NCI-H146 treated with DMSO at 0.1 percent for 48 hours (cell line): Measurements from ENCODE around the gene IL17RD.

Source experiments
- DNase-seq: peaks from one replicate; lab custom pipeline; 2025; ENCODE audit not compliant: unreplicated experiment; lab: John Stamatoyannopoulos, UW

IL17RD gene

DNA sequence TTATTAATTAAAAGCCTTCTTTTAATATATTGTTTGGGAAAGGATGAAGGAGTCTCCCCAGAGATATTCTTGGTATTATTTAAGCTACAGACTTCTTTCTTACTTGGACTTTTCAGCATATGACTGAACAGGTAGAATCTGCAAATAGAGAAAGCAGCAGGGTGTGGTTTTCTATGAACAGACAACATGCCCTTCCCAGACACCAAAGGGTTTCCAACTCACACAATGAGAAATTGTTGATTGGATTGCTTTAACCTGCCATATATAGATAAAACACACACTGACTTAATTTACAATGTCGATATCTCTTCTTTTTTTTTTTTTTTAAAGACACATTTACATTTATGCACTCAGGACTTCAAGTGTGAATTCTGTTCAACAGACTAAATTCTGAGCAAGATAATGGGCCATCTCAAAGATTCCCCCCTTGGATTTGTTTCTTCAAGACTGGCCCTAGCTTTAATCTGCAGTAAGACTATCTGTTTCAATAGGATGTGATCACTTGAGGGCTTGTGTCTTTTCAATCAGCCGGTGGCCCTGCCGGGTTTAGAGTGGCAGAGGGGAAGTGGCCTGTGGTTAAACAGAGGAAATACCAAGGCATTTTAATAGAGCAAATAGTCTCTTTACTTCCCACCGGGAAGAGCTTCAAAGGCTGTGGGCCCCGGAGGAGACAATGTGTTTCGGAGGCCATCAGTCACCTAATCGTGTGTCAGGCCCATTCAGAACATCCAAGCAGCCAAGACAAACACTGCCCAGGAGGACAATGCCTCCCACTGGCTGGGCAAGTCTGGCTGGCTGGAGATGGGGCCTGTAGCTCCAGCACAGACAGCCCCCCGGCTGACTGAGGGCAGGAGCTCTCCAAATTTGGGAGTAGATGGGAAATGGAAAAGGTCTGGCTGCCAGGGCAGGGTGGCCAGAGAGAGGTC, 6.1 kb downstream of the IL17RD start:
- peak; percentile 43 for DNase-seq

- no peak for DNase-seq
Observed at GRCh38 chr3:57158325-57158724, 6.8 kb downstream of the IL17RD start.

DNA sequence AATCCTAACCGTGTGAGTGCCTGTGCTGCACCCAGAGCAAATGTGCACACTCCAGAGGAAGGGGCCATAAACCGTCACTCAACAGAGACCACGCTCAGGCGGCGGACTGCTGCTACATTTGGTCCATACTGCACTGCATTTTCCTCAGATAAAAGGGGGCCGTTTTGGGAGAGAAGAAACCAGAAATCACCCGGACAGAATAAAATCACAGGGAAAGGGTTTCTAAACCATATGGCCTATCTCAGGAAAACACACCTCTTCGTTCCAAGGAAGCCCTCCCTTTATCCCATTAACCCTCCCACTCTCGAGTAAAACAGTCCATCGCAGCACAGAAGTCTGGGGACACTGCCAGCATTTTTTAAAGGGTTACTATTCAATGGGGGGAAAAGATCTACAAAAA, 7.6 kb downstream of the IL17RD start:
- DNase-seq, result no peak

- no peak for DNase-seq
Observed at GRCh38 chr3:57155310-57155643, 9.9 kb downstream of the IL17RD start.

- DNase-seq, result no peak
Observed at GRCh38 chr3:57154470-57155309, 10.5 kb downstream of the IL17RD start.

DNA sequence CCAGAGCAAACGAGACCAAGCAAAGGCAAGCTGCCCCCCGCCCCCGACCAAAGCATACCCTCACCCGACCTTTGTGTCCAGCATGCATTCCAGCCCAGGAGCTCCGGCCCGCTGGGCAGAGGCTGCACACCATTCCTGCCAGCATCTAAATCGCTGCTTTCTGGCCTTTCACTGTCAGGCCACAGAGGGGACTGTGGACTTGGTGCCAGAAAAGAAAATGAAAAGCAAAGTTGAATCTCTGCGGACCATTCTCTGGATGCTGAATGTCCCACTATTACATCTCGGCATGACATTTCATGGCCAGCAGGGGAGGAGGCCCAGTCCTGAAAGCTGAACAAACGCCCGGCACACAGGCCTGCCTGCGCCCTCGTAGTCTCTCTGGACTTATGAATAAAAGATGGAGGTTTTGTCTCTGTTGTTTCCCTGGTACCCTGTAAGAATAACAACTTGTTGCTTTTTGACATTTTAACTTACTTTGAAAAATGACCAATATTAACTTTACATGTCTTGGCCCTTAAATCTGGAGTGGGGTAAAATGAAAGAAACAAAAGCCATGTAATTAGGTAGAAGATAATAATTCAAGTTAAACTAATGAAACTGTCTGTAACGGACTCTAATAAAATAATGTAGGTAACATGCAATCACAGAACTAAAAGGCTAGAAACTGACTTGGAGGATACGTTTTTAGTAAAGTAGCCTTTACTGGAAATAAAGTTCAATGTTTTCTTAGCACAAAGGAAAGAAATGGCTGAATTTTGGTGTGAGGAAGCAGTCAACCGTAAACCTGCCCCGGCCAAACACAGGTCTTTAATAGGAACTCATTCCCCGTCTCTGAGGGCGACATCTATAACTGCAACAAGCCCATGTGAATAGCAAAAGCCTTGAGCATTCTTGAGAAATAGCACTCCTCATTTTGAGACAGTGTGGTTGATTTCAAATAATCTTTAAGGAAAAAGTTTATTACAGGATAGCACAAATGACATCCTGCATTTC, 12.7 kb downstream of the IL17RD start:
- no peak for DNase-seq

DNA sequence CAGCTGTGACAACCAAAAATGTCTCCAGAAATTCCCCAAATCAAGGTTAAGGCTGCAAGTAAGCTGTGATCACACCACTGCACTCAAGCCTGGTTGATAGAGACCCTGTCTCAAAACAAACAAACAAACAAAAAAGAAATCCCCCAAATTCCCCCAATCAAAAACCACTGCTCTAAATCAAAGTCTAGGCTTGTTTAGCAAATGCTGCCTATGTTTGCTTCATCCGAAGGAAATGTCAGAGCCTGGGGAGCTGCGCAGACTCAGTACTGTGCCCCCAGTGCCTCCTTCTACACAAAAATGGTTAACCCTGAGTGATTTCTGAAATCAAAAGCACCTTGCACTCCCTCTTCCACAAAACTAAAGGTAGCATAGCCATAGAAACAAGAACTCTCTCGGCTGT, 13.4 kb downstream of the IL17RD start:
- no peak for DNase-seq

GRCh38 chr3:57151021-57151449, 14.1 kb downstream of the IL17RD start:
- DNase-seq, result no peak

GRCh38 chr3:57150113-57150581, 15.0 kb downstream of the IL17RD start:
- DNase-seq, result no peak

GRCh38 chr3:57147071-57147470, 18.1 kb downstream of the IL17RD start:
- DNase-seq, result no peak

DNA sequence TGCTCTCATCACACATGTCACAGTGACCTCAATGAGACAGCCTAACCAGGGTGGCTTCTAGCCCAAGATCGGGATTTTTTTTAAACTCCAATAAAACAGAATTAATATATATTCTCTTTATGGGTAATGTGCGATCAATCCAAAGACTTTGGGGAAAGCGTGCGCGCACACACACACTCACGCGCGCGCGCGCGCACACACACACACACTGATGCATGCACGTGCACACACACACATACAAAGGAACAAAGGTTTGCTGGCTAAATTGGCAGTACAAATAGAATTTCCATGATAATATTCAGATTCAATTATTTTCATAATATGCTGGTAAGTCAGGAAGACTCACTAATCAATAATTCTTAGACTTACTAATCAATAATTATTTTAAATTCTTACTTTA, 19.3 kb downstream of the IL17RD start:
- DNase-seq, result no peak

GRCh38 chr3:57144952-57145351, 20.2 kb downstream of the IL17RD start:
- no peak for DNase-seq

DNA sequence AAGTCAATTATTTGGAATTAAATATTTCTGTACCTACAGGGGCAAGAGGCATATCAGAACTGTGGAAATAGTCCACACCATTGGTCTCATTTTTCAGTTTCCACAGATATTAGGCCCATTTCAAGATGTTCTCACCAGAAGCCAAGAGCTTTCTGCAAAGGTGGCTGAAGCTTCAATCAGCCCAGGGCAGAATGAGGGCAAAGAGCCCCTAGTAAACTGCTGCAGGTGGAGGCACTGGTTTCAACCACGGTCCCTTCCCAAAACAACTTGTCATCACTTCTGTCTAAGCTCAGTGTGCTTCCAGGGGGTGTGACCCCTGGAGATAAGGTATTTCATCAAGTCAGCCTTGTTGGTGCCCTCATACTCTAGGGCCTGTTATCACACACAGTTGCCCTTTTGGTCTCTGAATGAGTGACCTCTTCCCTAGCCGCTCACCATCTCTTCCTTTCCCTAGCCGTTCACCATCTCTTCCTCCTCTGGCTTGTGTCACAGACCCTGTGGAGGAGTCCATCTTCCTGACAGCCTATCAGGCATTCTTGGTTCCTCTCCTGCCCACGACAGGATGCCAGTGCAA, 21.2 kb downstream of the IL17RD start:
- DNase-seq, result no peak

DNA sequence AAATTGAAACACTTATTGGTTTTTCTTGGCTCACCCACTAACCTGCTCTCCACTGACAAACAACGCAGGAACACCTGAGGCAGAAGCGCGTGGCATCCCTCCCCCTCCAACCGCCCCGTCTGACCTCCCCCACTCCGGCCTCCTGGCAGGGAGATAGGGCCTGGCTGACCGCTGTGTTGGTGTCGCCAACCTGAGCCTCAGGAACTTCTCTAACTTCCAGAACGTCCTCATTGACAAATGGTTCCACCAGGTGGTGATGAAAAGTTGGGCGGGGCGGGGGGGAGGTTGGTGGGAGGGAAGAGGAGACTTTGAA, 22.8 kb downstream of the IL17RD start:
- DNase-seq, result no peak

DNA sequence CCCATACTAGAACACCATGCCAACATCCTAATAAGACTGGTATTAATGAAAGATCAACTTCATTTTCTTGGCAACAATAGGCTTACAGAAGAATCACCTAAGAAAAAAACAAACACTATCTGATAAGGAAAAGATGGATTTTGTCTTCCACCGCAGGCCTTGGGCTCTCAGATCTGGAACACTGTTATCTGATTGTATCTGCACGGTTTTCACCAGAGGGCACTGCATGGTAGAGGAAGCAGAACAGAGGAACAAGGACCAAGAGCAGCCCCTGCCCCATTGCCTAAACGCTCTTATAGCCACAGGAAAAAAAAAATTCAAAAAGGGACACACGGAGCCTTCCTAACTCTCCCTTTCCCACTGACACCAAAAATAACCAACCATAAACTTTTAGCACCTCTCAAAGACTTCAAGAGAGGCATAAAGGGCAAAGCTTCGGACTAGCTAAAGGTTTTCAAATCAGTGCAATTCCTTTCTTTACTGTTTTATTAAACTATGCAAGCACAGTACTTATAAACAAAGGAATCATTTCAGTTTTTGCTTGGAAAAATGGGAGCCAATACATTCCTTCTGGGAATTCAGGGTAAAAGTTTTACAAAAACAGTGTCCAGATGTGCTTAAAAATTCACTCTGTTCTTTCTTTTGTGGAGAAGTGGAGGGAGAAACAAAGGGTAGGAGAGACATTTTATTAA, 23.3 kb downstream of the IL17RD start:
- DNase-seq, result no peak

DNA sequence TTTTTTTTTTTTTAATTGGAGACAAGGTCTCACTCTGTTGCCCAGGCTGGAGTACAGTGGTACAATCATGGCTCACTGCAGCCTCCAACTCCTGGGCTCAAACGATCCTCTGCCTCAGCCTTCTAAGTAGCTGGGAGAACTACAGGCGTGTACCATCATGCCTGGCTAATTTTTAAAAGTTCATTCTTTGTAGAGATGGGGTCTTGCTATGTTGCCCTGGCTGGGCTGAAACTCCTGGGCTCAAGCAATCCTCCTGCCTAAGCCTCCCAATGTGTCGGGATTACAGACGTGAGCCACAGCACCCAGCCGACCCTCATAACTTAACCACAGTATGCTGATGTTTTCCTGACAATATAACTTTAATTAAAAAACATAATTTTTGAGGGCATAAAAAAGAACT, 24.3 kb downstream of the IL17RD start:
- DNase-seq, result no peak

GRCh38 chr3:57135964-57136719, 29.0 kb downstream of the IL17RD start:
- DNase-seq, result no peak

GRCh38 chr3:57133157-57133556, 32.0 kb downstream of the IL17RD start:
- no peak for DNase-seq

DNA sequence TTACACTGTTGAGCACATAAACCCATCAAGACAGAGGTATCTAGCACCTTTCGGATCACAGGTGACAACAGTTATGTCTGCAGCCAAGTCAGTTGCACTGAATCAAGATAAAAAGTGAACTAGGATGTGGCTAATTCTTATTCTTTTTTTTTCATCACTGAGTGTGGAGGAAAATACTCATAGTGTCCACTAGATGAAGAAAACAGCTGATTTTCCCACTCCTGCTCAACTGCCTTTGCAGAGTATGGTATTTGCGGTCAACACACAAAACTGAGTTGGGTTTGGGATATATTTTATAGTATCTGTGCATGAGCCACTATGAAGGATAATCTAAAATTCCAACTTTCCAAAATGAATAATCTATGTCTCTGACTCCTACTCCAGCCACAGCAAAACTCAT, 32.5 kb downstream of the IL17RD start:
- DNase-seq, result no peak
